ENCODE data around the gene IL17RA.

IL17RA gene

DNA sequence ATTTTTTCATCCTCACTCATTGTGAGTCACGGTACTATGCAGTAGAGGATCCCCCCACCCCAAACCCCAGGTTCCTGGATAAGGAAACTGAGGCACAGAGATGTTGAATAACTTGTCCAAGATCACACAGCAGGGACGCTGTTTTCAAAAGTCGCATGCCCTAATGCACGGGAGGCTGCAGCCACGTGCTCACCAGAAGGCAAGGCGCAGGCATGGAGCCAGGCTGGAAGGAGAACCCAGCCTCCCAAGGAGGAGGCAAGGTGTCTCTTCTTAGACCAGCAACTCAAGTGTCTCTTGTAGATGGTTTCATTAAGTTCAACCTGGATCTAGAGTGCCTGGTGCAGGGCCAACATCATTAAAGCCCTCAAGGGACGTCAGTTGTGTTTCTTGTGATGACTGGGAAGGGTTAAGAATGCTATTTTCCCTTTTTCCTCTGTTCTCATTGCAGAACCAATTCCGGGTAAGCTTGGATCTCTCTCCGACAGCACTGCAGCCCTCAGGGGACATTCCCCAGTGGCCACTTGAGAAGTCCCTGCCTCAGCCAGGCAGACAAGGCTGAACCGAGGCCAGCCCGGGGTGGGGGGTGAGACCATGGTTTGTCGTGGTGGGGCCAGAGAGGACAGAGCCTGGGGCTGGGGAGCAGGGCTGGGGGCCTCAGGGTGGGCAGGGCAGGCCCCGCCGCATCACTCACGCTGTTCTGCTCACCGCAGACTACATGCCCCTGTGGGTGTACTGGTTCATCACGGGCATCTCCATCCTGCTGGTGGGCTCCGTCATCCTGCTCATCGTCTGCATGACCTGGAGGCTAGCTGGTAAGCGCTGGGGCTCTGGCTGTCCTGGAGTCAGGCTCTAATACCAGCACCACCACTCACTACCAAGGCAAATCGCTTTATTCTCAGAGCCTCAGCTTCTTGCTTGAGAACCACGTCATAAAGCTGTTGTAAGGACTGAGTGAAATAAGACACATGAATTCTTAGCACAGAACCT lies 20.6 kb downstream of the IL17RA start:
- no peak for TF ChIP-seq SIN3A (IDR thresholded peaks at IDR 0.05; ENCODE audit: borderline replicate concordance, insufficient read depth, low read length)
- TF ChIP-seq, protein P1, sequence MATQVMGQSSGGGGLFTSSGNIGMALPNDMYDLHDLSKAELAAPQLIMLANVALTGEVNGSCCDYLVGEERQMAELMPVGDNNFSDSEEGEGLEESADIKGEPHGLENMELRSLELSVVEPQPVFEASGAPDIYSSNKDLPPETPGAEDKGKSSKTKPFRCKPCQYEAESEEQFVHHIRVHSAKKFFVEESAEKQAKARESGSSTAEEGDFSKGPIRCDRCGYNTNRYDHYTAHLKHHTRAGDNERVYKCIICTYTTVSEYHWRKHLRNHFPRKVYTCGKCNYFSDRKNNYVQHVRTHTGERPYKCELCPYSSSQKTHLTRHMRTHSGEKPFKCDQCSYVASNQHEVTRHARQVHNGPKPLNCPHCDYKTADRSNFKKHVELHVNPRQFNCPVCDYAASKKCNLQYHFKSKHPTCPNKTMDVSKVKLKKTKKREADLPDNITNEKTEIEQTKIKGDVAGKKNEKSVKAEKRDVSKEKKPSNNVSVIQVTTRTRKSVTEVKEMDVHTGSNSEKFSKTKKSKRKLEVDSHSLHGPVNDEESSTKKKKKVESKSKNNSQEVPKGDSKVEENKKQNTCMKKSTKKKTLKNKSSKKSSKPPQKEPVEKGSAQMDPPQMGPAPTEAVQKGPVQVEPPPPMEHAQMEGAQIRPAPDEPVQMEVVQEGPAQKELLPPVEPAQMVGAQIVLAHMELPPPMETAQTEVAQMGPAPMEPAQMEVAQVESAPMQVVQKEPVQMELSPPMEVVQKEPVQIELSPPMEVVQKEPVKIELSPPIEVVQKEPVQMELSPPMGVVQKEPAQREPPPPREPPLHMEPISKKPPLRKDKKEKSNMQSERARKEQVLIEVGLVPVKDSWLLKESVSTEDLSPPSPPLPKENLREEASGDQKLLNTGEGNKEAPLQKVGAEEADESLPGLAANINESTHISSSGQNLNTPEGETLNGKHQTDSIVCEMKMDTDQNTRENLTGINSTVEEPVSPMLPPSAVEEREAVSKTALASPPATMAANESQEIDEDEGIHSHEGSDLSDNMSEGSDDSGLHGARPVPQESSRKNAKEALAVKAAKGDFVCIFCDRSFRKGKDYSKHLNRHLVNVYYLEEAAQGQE (IDR thresholded peaks at IDR 0.05; ENCODE audit: insufficient read depth in 1 of 2, low read depth in 2 of 2, low read length in 2 of 2), result no peak

DNA sequence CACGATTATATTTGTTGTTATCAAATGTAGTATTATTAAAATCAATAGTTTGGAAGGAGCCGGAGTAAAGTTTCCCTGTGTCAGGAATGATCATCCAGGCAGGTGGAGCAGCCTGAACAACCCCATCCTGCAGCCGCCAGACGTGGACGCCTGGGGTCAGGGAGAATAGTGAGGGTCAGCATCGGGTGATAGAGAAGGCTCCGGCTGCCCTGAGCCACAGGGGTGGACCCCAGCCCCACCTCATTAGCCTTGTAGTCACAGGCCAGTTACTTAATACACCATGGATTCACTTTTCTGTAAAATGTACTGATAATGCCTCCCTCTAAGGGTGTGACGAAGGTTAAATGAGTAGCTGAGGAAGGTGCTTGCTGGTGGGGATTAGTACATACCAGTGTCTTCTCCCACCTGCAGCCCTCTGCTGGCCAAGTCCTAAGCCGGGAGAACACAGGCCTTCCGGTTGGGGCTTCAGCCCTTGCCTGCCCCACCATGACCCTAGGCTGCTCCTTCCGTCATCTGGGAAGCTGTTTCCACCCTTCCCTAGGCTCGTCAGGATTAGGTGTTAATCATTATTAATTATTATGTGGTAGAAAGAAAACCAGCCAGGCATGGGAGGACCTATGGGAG lies 21.5 kb downstream of the IL17RA start:
- TF ChIP-seq TAF1 (IDR thresholded peaks at IDR 0.05; ENCODE audit: borderline replicate concordance, insufficient read depth, low read length) (no peak), SIN3A (IDR thresholded peaks at IDR 0.05; ENCODE audit: borderline replicate concordance, insufficient read depth, low read length) (no peak), POLR2AphosphoS5 (IDR thresholded peaks at IDR 0.05; ENCODE audit: low read depth, low read length) (no peak)
- TF ChIP-seq, protein P1 (IDR thresholded peaks at IDR 0.05; ENCODE audit: insufficient read depth in 1 of 2, low read depth in 2 of 2, low read length in 2 of 2), result no peak

DNA sequence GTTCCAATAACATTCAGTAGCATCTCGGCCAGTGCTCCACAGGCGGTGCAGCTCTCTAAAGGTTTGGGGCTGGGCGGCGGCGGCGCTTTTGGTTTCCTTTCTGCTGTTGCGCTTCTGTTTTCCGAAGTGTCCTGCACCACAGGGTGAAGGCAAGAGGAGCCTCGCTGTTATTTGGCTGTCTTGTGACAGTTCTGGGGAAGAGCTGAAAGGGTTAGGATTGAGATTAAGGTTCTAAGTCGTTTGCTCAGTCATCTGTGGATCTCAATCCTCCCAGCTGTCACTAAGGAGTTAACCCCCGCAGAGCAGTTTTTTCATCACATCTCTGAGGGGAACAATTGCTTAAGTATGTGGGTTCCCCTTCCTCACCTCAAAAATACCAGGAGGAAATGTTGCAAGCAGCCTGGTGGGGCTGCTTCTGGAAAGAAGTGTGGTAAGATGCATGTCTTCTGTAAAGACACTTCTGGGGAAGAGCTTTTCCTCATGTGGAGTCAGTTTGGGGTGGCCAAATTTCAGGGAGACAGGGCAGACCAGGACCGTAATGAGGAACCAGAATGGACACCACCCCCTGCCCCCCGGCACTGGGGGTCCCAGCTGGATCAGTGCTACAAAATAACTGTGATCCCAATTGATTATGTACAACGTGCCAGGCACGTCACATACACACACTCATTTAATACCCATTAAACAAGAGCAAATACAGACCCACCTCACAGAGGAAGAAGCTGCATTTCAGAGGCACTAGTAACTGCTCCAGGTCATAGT lies 22.2 kb downstream of the IL17RA start:
- TF ChIP-seq SIN3A (IDR thresholded peaks at IDR 0.05; ENCODE audit: borderline replicate concordance, insufficient read depth, low read length), result no peak
- no peak for TF ChIP-seq POLR2AphosphoS5 (IDR thresholded peaks at IDR 0.05; ENCODE audit: low read depth, low read length)
- TF ChIP-seq TAF1 (IDR thresholded peaks at IDR 0.05; ENCODE audit: borderline replicate concordance, insufficient read depth, low read length), result no peak
- no peak for TF ChIP-seq FOXP2 (optimal IDR thresholded peaks at IDR 0.05; ENCODE audit: borderline replicate concordance, extremely low read depth, extremely low read length, insufficient read depth)
- TF ChIP-seq, protein P1 (IDR thresholded peaks at IDR 0.05; ENCODE audit: insufficient read depth in 1 of 2, low read depth in 2 of 2, low read length in 2 of 2), result no peak

DNA sequence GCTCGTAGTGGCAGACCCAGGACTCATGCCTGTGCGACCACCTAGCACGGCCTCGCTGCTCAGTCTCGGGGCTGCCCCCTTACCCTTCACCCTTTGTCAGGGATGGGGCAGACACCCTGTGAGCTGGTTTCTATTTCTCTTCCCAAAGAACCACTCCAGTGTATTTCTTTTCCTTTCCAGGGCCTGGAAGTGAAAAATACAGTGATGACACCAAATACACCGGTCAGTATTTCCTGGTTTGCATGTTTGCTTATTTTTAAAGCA lies 22.7 kb downstream of the IL17RA start:
- no peak for TF ChIP-seq POLR2AphosphoS5 (IDR thresholded peaks at IDR 0.05; ENCODE audit: low read depth, low read length)

DNA sequence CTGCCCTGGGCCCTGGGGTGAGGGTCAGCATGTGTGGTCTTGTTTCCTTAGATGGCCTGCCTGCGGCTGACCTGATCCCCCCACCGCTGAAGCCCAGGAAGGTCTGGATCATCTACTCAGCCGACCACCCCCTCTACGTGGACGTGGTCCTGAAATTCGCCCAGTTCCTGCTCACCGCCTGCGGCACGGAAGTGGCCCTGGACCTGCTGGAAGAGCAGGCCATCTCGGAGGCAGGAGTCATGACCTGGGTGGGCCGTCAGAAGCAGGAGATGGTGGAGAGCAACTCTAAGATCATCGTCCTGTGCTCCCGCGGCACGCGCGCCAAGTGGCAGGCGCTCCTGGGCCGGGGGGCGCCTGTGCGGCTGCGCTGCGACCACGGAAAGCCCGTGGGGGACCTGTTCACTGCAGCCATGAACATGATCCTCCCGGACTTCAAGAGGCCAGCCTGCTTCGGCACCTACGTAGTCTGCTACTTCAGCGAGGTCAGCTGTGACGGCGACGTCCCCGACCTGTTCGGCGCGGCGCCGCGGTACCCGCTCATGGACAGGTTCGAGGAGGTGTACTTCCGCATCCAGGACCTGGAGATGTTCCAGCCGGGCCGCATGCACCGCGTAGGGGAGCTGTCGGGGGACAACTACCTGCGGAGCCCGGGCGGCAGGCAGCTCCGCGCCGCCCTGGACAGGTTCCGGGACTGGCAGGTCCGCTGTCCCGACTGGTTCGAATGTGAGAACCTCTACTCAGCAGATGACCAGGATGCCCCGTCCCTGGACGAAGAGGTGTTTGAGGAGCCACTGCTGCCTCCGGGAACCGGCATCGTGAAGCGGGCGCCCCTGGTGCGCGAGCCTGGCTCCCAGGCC lies 23.7 kb downstream of the IL17RA start:
- TF ChIP-seq FOXP2 (optimal IDR thresholded peaks at IDR 0.05; ENCODE audit: borderline replicate concordance, extremely low read depth, extremely low read length, insufficient read depth) (no peak), SIN3A (IDR thresholded peaks at IDR 0.05; ENCODE audit: borderline replicate concordance, insufficient read depth, low read length) (no peak), POLR2AphosphoS5 (IDR thresholded peaks at IDR 0.05; ENCODE audit: low read depth, low read length) (no peak), TAF1 (IDR thresholded peaks at IDR 0.05; ENCODE audit: borderline replicate concordance, insufficient read depth, low read length) (no peak)
- TF ChIP-seq, protein P1 (IDR thresholded peaks at IDR 0.05; ENCODE audit: insufficient read depth in 1 of 2, low read depth in 2 of 2, low read length in 2 of 2), result no peak
